K562 (cell line): ENCODE data around the gene OPTN.

Experiments used
- CBX3 ChIP-seq, 2 experiments: IDR thresholded peaks; 1 replicate in 1 of 2; 2 replicates in 1 of 2; pipeline ENCODE4 v1.6.1; 2012; ENCODE audit warnings: inconsistent platforms in 2 of 2, low read length in 2 of 2, borderline replicate concordance in 1 of 2, control low read depth in 1 of 2
- HDGF ChIP-seq: fragments of 450-650 bp; IDR thresholded peaks from 2 replicates; pipeline ENCODE4 v1.6.1; 2016
- POLR2A ChIP-seq: fragments of 450-650 bp; conservative IDR thresholded peaks from 2 replicates; pipeline ENCODE4 v1.6.1; 2016
- RNF2 ChIP-seq: sonication (generic); IDR thresholded peaks from 2 replicates; pipeline ENCODE4 v1.6.1; 2016
- TF ChIP-seq, protein P1 (sequence below), 3 experiments: IDR thresholded peaks in 2 of 3; conservative IDR thresholded peaks in 1 of 3; 2 replicates each; pipeline ENCODE4 v1.5.1; 2011 to 2012; ENCODE audit warnings: low read length in 3 of 3, mild to moderate bottlenecking in 3 of 3, control low read depth in 2 of 3, improper control_type of control experiment in 1 of 3, inconsistent platforms in 1 of 3, low read depth in 1 of 3, mixed read lengths in 1 of 3, moderate library complexity in 1 of 3; ENCODE audit not compliant: insufficient read depth in 2 of 3
- TF ChIP-seq, protein P2 (sequence below): fragments of 250-450 bp; sonication (Bioruptor Pico); IDR thresholded peaks from 2 replicates; pipeline ENCODE4 v1.5.0; 2020; ENCODE audit warnings: mild to moderate bottlenecking, borderline replicate concordance
- TF ChIP-seq, protein P3 (sequence below): sonication (generic); formaldehyde crosslinking; IDR thresholded peaks from 2 replicates; pipeline ENCODE4 v1.9.0; 2022; ENCODE audit warnings: mild to moderate bottlenecking, missing genetic modification reagents

DNA sequence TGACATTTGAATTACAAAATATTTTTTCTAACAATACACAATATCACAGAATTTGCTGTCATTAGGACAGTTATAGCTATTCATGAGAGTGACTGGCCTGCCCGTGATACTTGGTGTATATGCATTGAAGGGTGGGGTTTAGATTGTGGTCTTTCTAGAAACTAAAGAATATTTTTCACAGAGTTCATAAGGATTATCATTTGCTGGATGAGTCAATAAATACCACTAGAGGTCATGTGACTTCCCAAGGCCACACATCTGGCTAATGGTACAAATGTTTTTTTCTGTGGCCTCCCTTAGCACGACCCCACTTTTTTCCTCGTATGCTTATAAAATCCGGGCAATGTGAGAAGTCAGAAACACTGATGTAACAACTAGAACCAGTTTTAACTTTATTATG, 5.2 kb downstream of the OPTN start:
- TF ChIP-seq CBX3 (IDR thresholded peaks at IDR 0.05; ENCODE audit: borderline replicate concordance in 1 of 2, low read length in 2 of 2) (no peak), POLR2A (no peak), HDGF (no peak), RNF2 (no peak)
- TF ChIP-seq, protein P1, sequence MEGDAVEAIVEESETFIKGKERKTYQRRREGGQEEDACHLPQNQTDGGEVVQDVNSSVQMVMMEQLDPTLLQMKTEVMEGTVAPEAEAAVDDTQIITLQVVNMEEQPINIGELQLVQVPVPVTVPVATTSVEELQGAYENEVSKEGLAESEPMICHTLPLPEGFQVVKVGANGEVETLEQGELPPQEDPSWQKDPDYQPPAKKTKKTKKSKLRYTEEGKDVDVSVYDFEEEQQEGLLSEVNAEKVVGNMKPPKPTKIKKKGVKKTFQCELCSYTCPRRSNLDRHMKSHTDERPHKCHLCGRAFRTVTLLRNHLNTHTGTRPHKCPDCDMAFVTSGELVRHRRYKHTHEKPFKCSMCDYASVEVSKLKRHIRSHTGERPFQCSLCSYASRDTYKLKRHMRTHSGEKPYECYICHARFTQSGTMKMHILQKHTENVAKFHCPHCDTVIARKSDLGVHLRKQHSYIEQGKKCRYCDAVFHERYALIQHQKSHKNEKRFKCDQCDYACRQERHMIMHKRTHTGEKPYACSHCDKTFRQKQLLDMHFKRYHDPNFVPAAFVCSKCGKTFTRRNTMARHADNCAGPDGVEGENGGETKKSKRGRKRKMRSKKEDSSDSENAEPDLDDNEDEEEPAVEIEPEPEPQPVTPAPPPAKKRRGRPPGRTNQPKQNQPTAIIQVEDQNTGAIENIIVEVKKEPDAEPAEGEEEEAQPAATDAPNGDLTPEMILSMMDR (IDR thresholded peaks at IDR 0.05 in 2 of 3, conservative IDR thresholded peaks at IDR 0.05 in 1 of 3; ENCODE audit: insufficient read depth in 2 of 3, low read depth in 1 of 3, low read length in 3 of 3) = no peak
- TF ChIP-seq, protein P2, sequence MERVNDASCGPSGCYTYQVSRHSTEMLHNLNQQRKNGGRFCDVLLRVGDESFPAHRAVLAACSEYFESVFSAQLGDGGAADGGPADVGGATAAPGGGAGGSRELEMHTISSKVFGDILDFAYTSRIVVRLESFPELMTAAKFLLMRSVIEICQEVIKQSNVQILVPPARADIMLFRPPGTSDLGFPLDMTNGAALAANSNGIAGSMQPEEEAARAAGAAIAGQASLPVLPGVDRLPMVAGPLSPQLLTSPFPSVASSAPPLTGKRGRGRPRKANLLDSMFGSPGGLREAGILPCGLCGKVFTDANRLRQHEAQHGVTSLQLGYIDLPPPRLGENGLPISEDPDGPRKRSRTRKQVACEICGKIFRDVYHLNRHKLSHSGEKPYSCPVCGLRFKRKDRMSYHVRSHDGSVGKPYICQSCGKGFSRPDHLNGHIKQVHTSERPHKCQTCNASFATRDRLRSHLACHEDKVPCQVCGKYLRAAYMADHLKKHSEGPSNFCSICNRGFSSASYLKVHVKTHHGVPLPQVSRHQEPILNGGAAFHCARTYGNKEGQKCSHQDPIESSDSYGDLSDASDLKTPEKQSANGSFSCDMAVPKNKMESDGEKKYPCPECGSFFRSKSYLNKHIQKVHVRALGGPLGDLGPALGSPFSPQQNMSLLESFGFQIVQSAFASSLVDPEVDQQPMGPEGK = no peak
- TF ChIP-seq, protein P3, sequence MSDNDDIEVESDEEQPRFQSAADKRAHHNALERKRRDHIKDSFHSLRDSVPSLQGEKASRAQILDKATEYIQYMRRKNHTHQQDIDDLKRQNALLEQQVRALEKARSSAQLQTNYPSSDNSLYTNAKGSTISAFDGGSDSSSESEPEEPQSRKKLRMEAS (CRISPR knock-in tag) = no peak
